Neuronal stem cell (in vitro differentiated cells): Measurements from ENCODE around the gene ALOX5AP.

Source experiments
- DNase-seq: peaks from one replicate; pipeline ENCODE4 v3.0.0-alpha.2; 2013; ENCODE audit warnings: low spot score
- H2AFZ ChIP-seq: one replicate; pipeline ENCODE4 v1.6.1; 2013; ENCODE audit warnings: mild to moderate bottlenecking, low read length, inconsistent platforms
- H2AK5ac ChIP-seq: 2 replicates; pipeline ENCODE4 v1.6.1; 2013; ENCODE audit warnings: low read depth, mild to moderate bottlenecking, inconsistent platforms, low read length, moderate library complexity, mixed read lengths
- H2BK120ac ChIP-seq: 2 replicates; pipeline ENCODE4 v1.6.1; 2013; ENCODE audit warnings: low read depth, mild to moderate bottlenecking, inconsistent platforms, low read length, moderate library complexity, mixed read lengths
- H2BK12ac ChIP-seq: one replicate; pipeline ENCODE4 v1.6.1; 2013; ENCODE audit warnings: low read length, inconsistent platforms
- H2BK15ac ChIP-seq: 2 replicates; pipeline ENCODE4 v1.6.1; 2013; ENCODE audit warnings: mild to moderate bottlenecking, low read length, inconsistent platforms, mixed read lengths
- H2BK5ac ChIP-seq: one replicate; pipeline ENCODE4 v1.6.1; 2013; ENCODE audit warnings: inconsistent platforms, mild to moderate bottlenecking, low read length, moderate library complexity
- H3K14ac ChIP-seq: one replicate; pipeline ENCODE4 v1.6.1; 2013; ENCODE audit warnings: low read length, inconsistent platforms
- H3K18ac ChIP-seq: 2 replicates; pipeline ENCODE4 v1.6.1; 2013; ENCODE audit warnings: low read length, inconsistent platforms
- H3K23ac ChIP-seq: 2 replicates; pipeline ENCODE4 v1.6.1; 2013; ENCODE audit warnings: low read depth, mild to moderate bottlenecking, mixed read lengths, low read length, inconsistent platforms; ENCODE audit not compliant: poor library complexity
- H3K27ac ChIP-seq: replicated peaks from 3 replicates; pipeline ENCODE4 v1.5.1; 2013; ENCODE audit warnings: low read length, inconsistent platforms
- H3K27me3 ChIP-seq, 3 experiments: 2 replicates each; pipeline ENCODE4 v1.6.1; 2013; ENCODE audit warnings: low read length in 3 of 3, mild to moderate bottlenecking in 2 of 3, inconsistent platforms in 1 of 3, low read depth in 1 of 3, mixed read lengths in 1 of 3, moderate library complexity in 1 of 3; ENCODE audit not compliant: control insufficient read depth in 3 of 3, insufficient read depth in 3 of 3
- H3K36me3 ChIP-seq, 2 donors: replicated peaks in 1 of 2; 2 replicates each; pipeline ENCODE4 v1.6.1; 2013; ENCODE audit warnings: low read length in 2 of 2; ENCODE audit not compliant: control insufficient read depth in 2 of 2, insufficient read depth in 2 of 2
- H3K4ac ChIP-seq: 2 replicates; pipeline ENCODE4 v1.6.1; 2013; ENCODE audit warnings: inconsistent platforms, mild to moderate bottlenecking, low read length, moderate library complexity
- H3K4me1 ChIP-seq, 2 donors: 1 replicate in 1 of 2; 2 replicates in 1 of 2; pipeline ENCODE4 v1.6.1; 2013; ENCODE audit warnings: low read length in 2 of 2, low read depth in 1 of 2; ENCODE audit not compliant: control insufficient read depth in 2 of 2, insufficient read depth in 1 of 2
- H3K4me2 ChIP-seq: one replicate; pipeline ENCODE4 v1.6.1; 2013; ENCODE audit warnings: mild to moderate bottlenecking, low read length, inconsistent platforms; ENCODE audit not compliant: insufficient read depth, poor library complexity, severe bottlenecking
- H3K4me3 ChIP-seq, 2 donors: 2 replicates each; pipeline ENCODE4 v1.5.1; 2013; ENCODE audit warnings: low read length in 2 of 2, mild to moderate bottlenecking in 2 of 2, inconsistent platforms in 1 of 2, moderate library complexity in 1 of 2
- H3K79me1 ChIP-seq: one replicate; pipeline ENCODE4 v1.6.1; 2013; ENCODE audit warnings: low read depth, mild to moderate bottlenecking, inconsistent platforms, low read length, moderate library complexity
- H3K9ac ChIP-seq: one replicate; pipeline ENCODE4 v1.6.1; 2013; ENCODE audit warnings: mild to moderate bottlenecking, low read depth, low read length, inconsistent platforms; ENCODE audit not compliant: poor library complexity
- H3K9me3 ChIP-seq, 2 donors: replicated peaks in 1 of 2; 2 replicates each; pipeline versions ENCODE3 to v1.6.1; 2013; ENCODE audit warnings: low read length in 2 of 2, mild to moderate bottlenecking in 2 of 2, inconsistent platforms in 1 of 2, low read depth in 1 of 2, mixed read lengths in 1 of 2, moderate library complexity in 1 of 2; ENCODE audit not compliant: control insufficient read depth in 2 of 2, insufficient read depth in 1 of 2
- H4K8ac ChIP-seq: one replicate; pipeline ENCODE4 v1.6.1; 2013; ENCODE audit warnings: low read depth, mild to moderate bottlenecking, inconsistent platforms, low read length, moderate library complexity
- H4K91ac ChIP-seq: one replicate; pipeline ENCODE4 v1.6.1; 2013; ENCODE audit warnings: low read length, low read depth, mild to moderate bottlenecking, inconsistent platforms; ENCODE audit not compliant: poor library complexity
- WGBS, 2 donors: extraction: QIAGEN DNeasy Blood & Tissue Kit; methylation state at CpG; one replicate each; pipeline ENCODE4 v1.1.7; 2013; ENCODE audit warnings: missing lambda C conversion rate in 2 of 2, mixed read lengths in 1 of 2; ENCODE audit not compliant: insufficient read length in 2 of 2, insufficient replicate concordance in 1 of 2; ENCODE audit errors: extremely low coverage in 2 of 2; 5-methylcytosine and 5-hydroxymethylcytosine counted together

Gene ALOX5AP

GRCh38 chr13:30710442-30710841 lies 24.9 kb upstream of the ALOX5AP start:
- Histone ChIP-seq H2BK12ac (no peak overlapping the region), H2BK120ac (no peak overlapping the region)

GRCh38 chr13:30711375-30711774 lies 24.0 kb upstream of the ALOX5AP start:
- H3K27ac ChIP-seq, result no peak overlapping the region
- H3K4ac ChIP-seq, result no peak overlapping the region
- no peak overlapping the region for H2BK15ac ChIP-seq

More at GRCh38 chr13:30710442-30710841, 24.9 kb upstream of the ALOX5AP start:
- no peak overlapping the region for H2AFZ ChIP-seq
- no peak overlapping the region for H3K4me2 ChIP-seq
- H3K36me3 ChIP-seq, result no peaks in the 10 kb centered on the region
- H4K91ac ChIP-seq, result no peak overlapping the region
- no peak overlapping the region for H2BK5ac ChIP-seq
- H3K23ac ChIP-seq, result no peak overlapping the region
- H3K9me3 ChIP-seq, result no peaks in the 10 kb centered on the region
- H3K14ac ChIP-seq, result no peak overlapping the region
- no peak overlapping the region for H3K9ac ChIP-seq
- no peak overlapping the region for H3K18ac ChIP-seq
- no CpG with 5 or more reads among the region's 3 CpGs for WGBS, 2 donors
- H2BK15ac ChIP-seq, result no peak overlapping the region
- H3K4ac ChIP-seq, result no peak overlapping the region
- no peaks in the 10 kb centered on the region for H3K79me1 ChIP-seq
- H3K27me3 ChIP-seq, result no peaks in the 10 kb centered on the region
- H2AK5ac ChIP-seq, result no peak overlapping the region
- no peak overlapping the region for H4K8ac ChIP-seq
- DNase-seq, result no peak
- no peak overlapping the region for H3K27ac ChIP-seq
- no peak overlapping the region for H3K4me3 ChIP-seq
- peaks cover 0 to 3% of the 10 kb centered on the region in 2 donors for H3K4me1 ChIP-seq

GRCh38 chr13:30711837-30712236 lies 23.5 kb upstream of the ALOX5AP start:
- H3K14ac ChIP-seq, result no peak overlapping the region
- H3K23ac ChIP-seq, result no peak overlapping the region
- no peak for DNase-seq
- no peak overlapping the region for H3K4me2 ChIP-seq
- no peaks in the 10 kb centered on the region for H3K79me1 ChIP-seq
- no peak overlapping the region for H2AFZ ChIP-seq
- H3K27ac ChIP-seq, result no peak overlapping the region
- H3K4me3 ChIP-seq, result no peak overlapping the region
- no peak overlapping the region for H2BK120ac ChIP-seq
- H4K91ac ChIP-seq, result no peak overlapping the region
- no peaks in the 10 kb centered on the region for H3K36me3 ChIP-seq
- no peak overlapping the region for H4K8ac ChIP-seq
- no peak overlapping the region for H3K18ac ChIP-seq
- H3K9me3 ChIP-seq, result no peaks in the 10 kb centered on the region
- no peaks in the 10 kb centered on the region for H3K27me3 ChIP-seq
- H3K4ac ChIP-seq, result no peak overlapping the region
- no peak overlapping the region for H3K9ac ChIP-seq
- WGBS, 2 donors, result no CpG with 5 or more reads among the region's 6 CpGs
- no peak overlapping the region for H2AK5ac ChIP-seq
- H2BK5ac ChIP-seq, result no peak overlapping the region
- H2BK12ac ChIP-seq, result no peak overlapping the region
- H2BK15ac ChIP-seq, result no peak overlapping the region
- H3K4me1 ChIP-seq, result peaks cover 0 to 3% of the 10 kb centered on the region in 2 donors

More at GRCh38 chr13:30711375-30711774, 24.0 kb upstream of the ALOX5AP start:
- no peak overlapping the region for H4K91ac ChIP-seq
- H3K23ac ChIP-seq, result no peak overlapping the region
- H2BK120ac ChIP-seq, result no peak overlapping the region
- no peak overlapping the region for H2BK5ac ChIP-seq
- no peak overlapping the region for H2AFZ ChIP-seq
- no peak overlapping the region for H3K4me3 ChIP-seq
- H4K8ac ChIP-seq, result no peak overlapping the region
- H3K9me3 ChIP-seq, result no peaks in the 10 kb centered on the region
- no peak overlapping the region for H2BK12ac ChIP-seq
- no peak overlapping the region for H3K18ac ChIP-seq
- no CpG with 5 or more reads among the region's 4 CpGs for WGBS, 2 donors
- no peak overlapping the region for H2AK5ac ChIP-seq
- H3K27me3 ChIP-seq, result no peaks in the 10 kb centered on the region
- no peak for DNase-seq
- H3K79me1 ChIP-seq, result no peaks in the 10 kb centered on the region
- no peak overlapping the region for H3K14ac ChIP-seq
- H3K36me3 ChIP-seq, result no peaks in the 10 kb centered on the region
- peaks cover 0 to 3% of the 10 kb centered on the region in 2 donors for H3K4me1 ChIP-seq
- H3K9ac ChIP-seq, result no peak overlapping the region
- no peak overlapping the region for H3K4me2 ChIP-seq

- H3K4me2 ChIP-seq, result no peak overlapping the region
- no peak overlapping the region for H2BK120ac ChIP-seq
- DNase-seq, result no peak
- no peak overlapping the region for H2BK15ac ChIP-seq
- H3K9ac ChIP-seq, result no peak overlapping the region
- H3K23ac ChIP-seq, result no peak overlapping the region
- no peak overlapping the region for H2BK5ac ChIP-seq
- H3K4ac ChIP-seq, result no peak overlapping the region
- H3K14ac ChIP-seq, result no peak overlapping the region
- H3K4me1 ChIP-seq, result peaks cover 0 to 3% of the 10 kb centered on the region in 2 donors
- H2AK5ac ChIP-seq, result no peak overlapping the region
- no CpG with 5 or more reads among the region's 13 CpGs for WGBS, 2 donors
- no peaks in the 10 kb centered on the region for H3K79me1 ChIP-seq
- no peak overlapping the region for H4K91ac ChIP-seq
- H3K27me3 ChIP-seq, result no peaks in the 10 kb centered on the region
- no peak overlapping the region for H3K4me3 ChIP-seq
- no peak overlapping the region for H4K8ac ChIP-seq
- H2BK12ac ChIP-seq, result no peak overlapping the region
- H3K27ac ChIP-seq, result no peak overlapping the region
- H3K18ac ChIP-seq, result no peak overlapping the region
- no peaks in the 10 kb centered on the region for H3K36me3 ChIP-seq
- H3K9me3 ChIP-seq, result no peaks in the 10 kb centered on the region
- H2AFZ ChIP-seq, result peak overlapping the region; percentile 40
Measured at GRCh38 chr13:30712536-30713532, 22.5 kb upstream of the ALOX5AP start.
